Measurements from ENCODE around the gene SRD5A1.

- TF ChIP-seq CTCF (IDR thresholded peaks at IDR 0.05), result no peak
- TF ChIP-seq ZFX (IDR thresholded peaks at IDR 0.05; ENCODE audit: borderline replicate concordance), result no peak
These were observed 37.8 kb upstream of the SRD5A1 start for GRCh38 chr5:6595405-6595804.
